GM18909 (cell line): ENCODE results near the gene CACNA1H.

Experiments
- ATAC-seq: cut with Tn5 transposase; IDR thresholded peaks from one replicate; pipeline ENCODE4 v1.9.1; 2021; ENCODE audit warnings: mild to moderate bottlenecking; ENCODE audit not compliant: unreplicated experiment, poor library complexity

The CACNA1H gene

DNA sequence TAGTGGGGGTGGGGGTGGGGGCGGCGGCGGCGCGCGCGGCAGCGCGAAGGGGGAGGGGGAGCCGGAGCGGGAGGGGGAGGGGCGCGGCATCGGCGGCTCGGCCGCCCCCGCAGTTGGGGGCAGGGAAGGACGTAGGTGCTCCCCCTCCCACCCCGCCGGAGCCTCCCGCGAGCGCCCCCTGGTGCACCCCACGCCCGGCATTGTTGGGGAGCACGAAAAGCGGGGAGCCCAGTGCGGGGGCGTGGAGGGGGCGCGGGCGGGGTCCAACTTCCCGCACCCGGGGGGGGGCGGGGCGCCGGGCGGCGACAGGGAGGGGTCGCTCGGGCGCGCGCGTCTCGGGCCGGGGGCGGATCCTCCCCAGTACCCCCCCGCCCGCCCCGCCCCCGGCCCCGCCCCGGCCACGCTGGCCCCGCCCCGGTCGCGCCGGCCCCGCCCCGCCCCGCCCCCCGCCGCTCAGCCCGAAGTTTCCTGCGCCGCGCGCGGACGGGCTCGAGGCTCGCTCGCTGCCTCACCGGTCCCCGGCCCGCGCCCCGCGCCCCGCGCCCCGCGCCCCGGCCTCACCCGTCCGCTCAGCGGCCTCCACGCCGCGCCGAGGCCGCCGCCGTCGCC is at the start of gene CACNA1H:
CACNA1H (plus strand) TSS at position 456 of the 609 bp plus-strand sequence. CDS start 632 bp downstream, outside the sequence.
- ATAC-seq, result no peak

GRCh38 chr16:1103636-1103980 is 49.3 kb upstream of the CACNA1H start:
- ATAC-seq, result no peak

DNA sequence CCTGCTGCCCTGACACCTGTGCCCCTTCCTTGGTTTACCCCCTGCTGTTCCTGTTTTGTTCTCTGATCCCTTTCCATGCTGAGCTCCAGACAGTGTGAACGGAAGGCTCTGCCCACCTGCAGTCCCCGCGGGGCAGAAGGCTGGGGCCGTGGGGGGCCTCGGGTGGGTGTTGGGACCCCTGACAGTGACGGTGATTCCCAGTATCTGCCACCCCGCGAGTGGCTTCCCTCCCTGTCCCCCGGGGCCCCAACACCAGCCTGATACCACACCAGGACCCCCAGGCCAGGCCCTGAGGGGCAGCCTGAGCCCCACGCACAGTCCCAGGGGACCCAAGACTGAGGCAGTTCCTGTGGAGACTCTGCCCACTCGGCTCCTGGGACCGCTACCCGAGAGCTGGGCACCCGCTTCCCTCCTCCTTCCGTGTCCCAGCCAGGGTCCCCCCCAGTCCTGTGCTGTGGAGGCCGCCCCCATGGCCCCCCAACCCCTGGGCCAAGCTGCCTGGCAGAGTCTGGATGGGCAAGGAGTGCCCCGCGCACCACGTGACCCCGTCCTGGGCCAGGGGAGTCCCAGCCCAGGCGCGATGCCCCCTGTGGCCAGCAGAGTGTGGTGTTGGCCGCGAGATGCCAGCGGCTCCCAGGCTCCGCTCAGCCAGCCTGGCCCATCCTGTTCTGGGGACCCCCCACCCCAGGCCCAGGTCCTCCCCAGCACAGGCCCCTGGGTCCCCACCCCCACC is 46.9 kb upstream of the CACNA1H start:
- ATAC-seq, result no peak

GRCh38 chr16:1106659-1107058 is 46.2 kb upstream of the CACNA1H start:
- ATAC-seq, result no peak

- no peak for ATAC-seq
Observed at GRCh38 chr16:1107141-1107540, 45.8 kb upstream of the CACNA1H start.

GRCh38 chr16:1107731-1108130 is 45.2 kb upstream of the CACNA1H start:
- ATAC-seq, result no peak

DNA sequence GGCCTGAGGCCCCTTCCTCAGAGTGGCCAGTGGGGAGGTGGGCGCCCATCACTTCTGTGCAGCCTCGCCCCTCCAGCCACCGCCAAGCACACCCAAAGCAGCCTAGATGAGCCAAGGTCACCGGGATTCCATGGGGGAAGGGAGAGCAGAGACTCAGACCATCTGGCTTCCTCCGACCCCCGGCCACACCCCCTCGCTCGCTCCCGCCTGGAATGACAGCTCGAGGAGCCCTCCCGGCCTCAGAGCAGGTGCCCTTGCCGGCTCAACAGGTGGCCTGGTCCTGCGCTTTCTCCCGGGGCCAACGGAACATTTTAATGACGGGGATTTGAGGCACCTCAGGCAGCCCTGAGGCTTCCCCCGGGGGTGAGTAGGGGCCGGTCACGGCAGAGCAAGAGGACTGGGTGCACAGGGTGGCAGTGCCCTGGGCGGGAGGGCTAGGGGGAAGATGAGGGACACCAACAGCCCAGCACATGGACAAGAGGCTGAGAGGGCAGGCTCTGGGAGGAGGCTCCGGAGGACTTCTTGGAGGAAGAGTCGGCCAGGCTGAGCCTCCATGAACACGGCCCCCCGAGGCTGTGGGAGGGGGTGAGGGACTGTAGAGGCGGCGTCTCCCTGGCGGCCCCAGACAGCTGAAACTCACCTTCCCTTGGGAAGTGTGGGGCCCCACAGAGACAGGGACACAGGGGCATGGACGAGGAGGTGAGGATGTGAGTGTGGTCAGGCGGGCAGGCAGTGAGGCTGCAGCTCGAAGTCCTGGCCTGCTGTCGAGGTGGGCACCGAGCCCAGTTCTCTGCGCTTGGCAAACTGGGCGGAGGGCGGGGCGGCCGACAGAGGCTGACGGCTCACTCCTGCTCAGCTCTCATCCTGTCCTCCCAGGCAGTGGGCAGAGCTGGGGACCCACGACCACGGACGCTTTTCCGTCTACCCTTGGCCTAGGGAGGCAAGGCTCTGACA is 44.3 kb upstream of the CACNA1H start:
- no peak for ATAC-seq

GRCh38 chr16:1109648-1110047 is 43.3 kb upstream of the CACNA1H start:
- no peak for ATAC-seq

GRCh38 chr16:1112506-1113184 is 40.3 kb upstream of the CACNA1H start:
- ATAC-seq, result no peak

GRCh38 chr16:1113489-1113888 is 39.4 kb upstream of the CACNA1H start:
- no peak for ATAC-seq

DNA sequence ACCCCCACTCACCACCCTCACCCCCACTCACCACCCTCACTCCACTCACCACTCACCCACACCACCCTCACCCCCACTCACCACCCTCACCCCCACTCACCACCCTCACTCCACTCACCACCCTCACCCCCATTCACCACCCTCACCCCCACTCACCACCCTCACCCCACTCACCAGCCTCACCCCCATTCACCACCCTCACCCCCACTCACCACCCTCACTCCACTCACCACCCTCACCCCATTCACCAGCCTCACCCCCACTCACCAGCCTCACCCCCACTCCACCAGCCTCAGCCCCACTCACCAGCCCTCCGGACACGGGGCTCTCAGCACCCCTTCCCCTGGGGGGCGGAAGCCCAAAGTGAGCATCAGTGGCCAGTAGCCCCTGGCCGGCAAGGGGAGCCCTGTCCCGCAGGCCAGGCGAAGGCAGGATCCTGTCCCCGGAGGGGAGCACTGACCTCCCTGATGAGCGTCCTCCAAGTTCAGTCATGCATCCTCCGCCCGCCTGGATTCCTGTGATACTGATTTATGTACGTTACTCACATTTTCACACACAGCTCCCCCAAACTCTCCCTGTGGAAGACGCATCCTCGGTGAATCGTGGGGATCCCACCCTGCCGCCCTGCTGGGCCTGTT is 38.9 kb upstream of the CACNA1H start:
- no peak for ATAC-seq

DNA sequence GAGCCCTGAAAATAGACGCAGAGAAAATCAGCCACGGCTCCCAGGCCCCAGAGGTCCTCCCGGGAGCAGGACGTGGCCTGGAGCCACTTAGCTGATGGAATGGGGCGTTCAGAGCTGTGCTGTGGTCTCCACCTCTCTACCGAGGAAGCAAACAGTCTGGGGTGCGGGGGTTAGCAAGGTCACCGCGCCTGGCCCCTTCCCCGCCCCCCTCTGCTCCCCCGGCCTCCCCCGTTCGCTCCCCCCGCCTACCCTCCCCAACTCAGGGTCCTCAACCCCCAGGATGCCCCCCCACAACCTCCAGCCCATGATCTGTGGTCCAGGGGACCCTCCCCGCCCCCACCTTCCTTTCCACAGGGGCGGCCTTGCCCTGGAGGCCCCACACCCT is 36.2 kb upstream of the CACNA1H start:
- no peak for ATAC-seq

- no peak for ATAC-seq
Observed at GRCh38 chr16:1117176-1117900, 35.6 kb upstream of the CACNA1H start.

DNA sequence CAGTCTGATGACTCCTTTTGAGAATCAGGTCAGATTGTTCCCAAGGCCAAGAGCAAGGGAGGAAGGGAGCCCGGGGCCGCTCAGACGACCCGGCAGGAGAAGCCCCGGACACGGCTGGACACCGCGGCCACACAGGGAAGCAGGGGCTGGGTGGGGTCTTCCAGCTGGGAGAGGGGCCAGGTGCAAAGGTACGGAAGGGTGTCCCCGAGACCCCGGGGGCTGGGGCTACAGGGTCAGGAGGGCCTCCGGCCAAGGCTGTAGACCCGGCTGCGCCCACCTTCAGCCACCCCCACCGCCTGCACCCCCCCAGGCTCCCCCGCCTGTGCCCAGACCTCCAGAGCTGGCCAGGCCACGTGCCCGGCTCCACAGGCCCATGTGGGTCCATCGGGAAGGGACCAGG is 35.0 kb upstream of the CACNA1H start:
- no peak for ATAC-seq

DNA sequence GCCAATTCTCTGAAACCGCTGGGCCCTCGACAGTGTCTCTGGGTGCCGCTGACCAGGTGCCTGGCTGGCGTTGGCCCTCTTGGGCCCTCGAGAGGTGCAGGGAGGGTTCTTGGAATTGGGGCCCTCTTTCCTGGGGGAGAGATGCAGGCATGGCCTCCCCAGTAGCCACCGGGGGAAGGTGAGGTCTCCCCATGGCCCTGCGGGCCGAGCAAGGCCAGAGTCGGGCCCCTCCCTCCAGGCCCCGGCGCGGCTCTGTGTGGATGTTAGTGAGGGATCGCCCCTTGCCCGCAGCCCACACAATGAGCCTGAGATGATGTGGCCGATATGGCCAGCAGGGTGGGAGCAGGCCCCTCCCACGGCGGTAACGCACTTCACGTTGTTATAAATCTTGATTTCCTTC is 33.8 kb upstream of the CACNA1H start:
- no peak for ATAC-seq

DNA sequence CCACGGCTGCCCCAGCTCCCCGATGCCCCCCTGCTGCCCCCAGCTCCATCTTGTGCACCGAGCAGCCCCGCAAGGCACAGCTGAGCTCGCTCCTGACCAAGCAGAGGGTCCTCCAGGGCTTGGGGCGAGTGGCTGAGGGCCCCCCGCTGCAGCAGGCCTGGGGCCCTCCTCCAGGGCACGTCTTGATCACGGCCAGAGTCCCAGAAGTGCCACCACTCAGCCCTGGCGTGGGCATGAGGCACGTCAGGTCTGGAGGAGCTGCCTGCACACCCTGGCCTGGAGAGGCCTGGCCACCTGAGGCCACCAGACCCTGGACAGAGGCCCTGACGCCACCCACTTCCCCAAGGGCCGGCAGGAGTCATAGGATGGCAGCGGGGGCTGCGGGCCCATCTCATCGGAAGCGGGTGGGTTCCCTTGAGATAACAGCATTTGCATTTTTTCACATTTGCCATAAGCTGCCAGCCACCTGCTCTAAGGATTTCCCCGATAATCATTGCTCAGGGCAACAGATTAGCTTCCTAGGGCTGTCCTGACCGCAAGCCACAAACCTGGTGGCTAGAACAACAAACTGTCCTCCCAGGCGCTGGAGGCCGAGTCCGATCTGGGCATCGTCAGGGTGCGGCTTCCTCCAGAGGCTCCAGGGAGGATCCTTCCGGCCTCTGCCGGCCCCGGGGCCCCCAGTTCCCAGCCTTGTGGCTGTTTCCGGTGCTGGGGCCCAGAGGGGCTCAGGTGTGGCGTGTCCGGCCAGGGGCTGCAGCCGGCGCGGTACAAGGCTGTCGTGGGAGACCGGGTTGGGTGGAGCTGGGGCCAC is 32.9 kb upstream of the CACNA1H start:
- no peak for ATAC-seq

DNA sequence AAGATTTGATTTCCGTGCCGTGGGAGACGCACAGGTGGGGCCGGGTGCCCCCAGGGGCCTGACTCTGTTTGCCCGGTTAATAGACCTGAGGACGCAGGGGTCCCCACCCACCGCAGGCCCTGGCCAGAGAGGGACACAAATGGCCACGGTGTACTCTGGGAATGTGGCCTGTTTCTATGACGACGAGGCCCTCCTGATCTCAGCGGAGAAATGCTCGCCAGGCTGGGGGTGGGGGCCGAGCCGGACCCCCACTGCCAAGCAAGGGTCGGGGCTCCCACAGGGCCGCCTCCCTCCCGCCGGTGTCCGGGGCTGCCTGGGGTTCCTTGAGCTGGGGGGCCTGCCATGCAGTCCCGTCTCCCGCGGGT is 32.3 kb upstream of the CACNA1H start:
- ATAC-seq, result no peak

- no peak for ATAC-seq
Observed at GRCh38 chr16:1121009-1121408, 31.9 kb upstream of the CACNA1H start.
